Right renal cortex interstitium (tissue), 3 donors: ENCODE data around the gene CNOT11. TPM values are rescaled to one million over a fixed set of nuclear protein-coding genes. Genes with fewer than 3 reads are reported as not detected.
"Not testable (repeated sequence)": the region's sequence is repeated elsewhere in the genome, so short reads cannot be mapped to it uniquely, and the experiment has no call there.

Source experiments
- DNase-seq, 3 donors: peaks; one replicate each; pipeline ENCODE4 v3.0.0-alpha.2; 2013; ENCODE audit warnings: low read depth in 3 of 3, low spot score in 2 of 3
- polyA plus RNA-seq, 3 donors: library from polyadenylated mRNA; unstranded; fragments of 120-200 nt; gene quantifications; one replicate each; pipeline ENCODE4 v1.2.1, GENCODE V29; 2013; ENCODE audit not compliant: insufficient read length in 3 of 3

The CNOT11 gene
- polyA plus RNA-seq: 10 to 100 TPM; 50.7 to 53.8 (median 51.2) TPM

- DNase-seq: peak; percentile 95 to 99 (median 98)
Observed at GRCh38 chr2:101252408-101253012, at the start of gene CNOT11. Gene CNOT11 (plus strand): TSS chr2:101252886. CDS start chr2:101252965, 79 bp downstream.

GRCh38 chr2:101204400-101205115 lies 48.1 kb upstream of the CNOT11 start:
- DNase-seq: no peak

- DNase-seq: no peak
Observed at GRCh38 chr2:101205521-101206479, 46.9 kb upstream of the CNOT11 start.

- no peak for DNase-seq
Observed at GRCh38 chr2:101208830-101209229, 43.9 kb upstream of the CNOT11 start.

- DNase-seq: no peak
Observed at GRCh38 chr2:101219246-101219645, 33.4 kb upstream of the CNOT11 start.

- not testable (repeated sequence) for DNase-seq
Observed at GRCh38 chr2:101220091-101220490, 32.6 kb upstream of the CNOT11 start.

GRCh38 chr2:101223814-101224231 lies 28.9 kb upstream of the CNOT11 start:
- DNase-seq: no peak

- DNase-seq: peak in 1 of 3 donors; percentile 47
Observed at GRCh38 chr2:101230541-101231001, 22.1 kb upstream of the CNOT11 start.

- DNase-seq: no peak
Observed at GRCh38 chr2:101231240-101231639, 21.4 kb upstream of the CNOT11 start.

GRCh38 chr2:101231937-101232730 lies 20.6 kb upstream of the CNOT11 start:
- no peak for DNase-seq

GRCh38 chr2:101232770-101233169 lies 19.9 kb upstream of the CNOT11 start:
- no peak for DNase-seq

- DNase-seq: no peak
Observed at GRCh38 chr2:101234169-101234938, 18.3 kb upstream of the CNOT11 start.

- DNase-seq: not testable (repeated sequence)
Observed at GRCh38 chr2:101235956-101236355, 16.7 kb upstream of the CNOT11 start.

- not testable (repeated sequence) for DNase-seq
Observed at GRCh38 chr2:101237944-101238343, 14.7 kb upstream of the CNOT11 start.

GRCh38 chr2:101238930-101239759 lies 13.5 kb upstream of the CNOT11 start:
- peak in 1 of 3 donors; percentile 45 for DNase-seq

GRCh38 chr2:101239760-101240118 lies 12.9 kb upstream of the CNOT11 start:
- DNase-seq: not testable (repeated sequence)

- DNase-seq: not testable (repeated sequence)
Observed at GRCh38 chr2:101240694-101241093, 12.0 kb upstream of the CNOT11 start.

GRCh38 chr2:101241158-101241557 lies 11.5 kb upstream of the CNOT11 start:
- no peak for DNase-seq
